ENCODE measurements around the gene CLK1.

Gene CLK1

DNA sequence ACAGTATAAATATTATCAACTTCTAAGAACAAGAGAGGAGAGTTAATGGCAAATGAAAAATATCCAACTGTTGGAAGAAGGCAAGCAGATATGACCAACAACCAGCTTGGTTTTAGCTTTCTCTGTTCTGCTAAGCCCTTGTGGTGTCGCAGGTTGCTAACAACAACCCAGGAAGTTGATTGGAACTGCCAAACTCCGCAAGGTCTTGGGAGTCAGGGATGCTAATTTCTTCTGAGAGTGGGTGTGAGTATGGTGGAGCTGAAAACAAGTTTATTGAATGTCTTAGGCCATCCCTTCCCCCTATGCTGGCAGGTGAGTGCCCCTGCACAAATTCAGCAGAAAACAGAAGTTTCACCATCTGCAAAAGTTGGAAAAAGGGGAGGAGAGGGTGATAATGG, 35.2 kb downstream of the CLK1 start:
- TF ChIP-seq, protein P1, sequence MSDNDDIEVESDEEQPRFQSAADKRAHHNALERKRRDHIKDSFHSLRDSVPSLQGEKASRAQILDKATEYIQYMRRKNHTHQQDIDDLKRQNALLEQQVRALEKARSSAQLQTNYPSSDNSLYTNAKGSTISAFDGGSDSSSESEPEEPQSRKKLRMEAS (IDR thresholded peaks at IDR 0.05), result no peak
- no peak for TF ChIP-seq TEAD4 (IDR thresholded peaks at IDR 0.05)
- no peak for TF ChIP-seq ZBTB7A (IDR thresholded peaks at IDR 0.05; ENCODE audit: low read depth)
- no peak for TF ChIP-seq TCF12 (IDR thresholded peaks at IDR 0.05; ENCODE audit: low read depth)
- no peak for TF ChIP-seq CEBPB (IDR thresholded peaks at IDR 0.05)

DNA sequence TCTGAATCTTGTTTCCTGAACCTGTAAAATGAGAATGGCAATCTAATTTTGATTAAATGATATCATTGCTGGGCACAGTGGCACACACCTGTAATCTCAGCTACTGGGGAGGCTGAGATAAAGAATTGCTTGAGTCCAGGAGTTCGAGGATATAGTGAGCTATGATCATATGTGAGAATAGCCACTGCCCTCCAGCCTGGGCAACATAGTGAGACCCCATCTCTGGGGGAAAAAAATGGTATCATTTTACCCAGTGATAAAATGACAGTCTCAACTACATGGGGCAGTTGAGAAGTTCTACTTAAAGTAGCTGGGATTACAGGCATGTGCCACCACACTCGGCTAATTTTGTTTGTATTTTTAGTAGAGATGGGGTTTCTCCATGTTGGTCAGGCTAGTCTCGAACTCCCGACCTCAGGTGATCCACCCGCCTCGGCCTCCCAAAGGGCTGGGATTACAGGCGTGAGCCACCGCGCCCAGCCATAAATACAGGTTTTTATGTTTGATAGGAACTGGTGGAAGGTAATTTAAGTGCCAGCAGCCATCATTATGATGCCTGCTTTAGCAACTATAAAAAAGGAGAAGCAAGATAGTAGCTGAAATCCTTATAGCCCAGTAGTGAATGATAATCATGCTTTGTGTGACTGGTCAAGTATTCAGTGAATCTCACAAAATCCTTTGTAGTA, 35.7 kb downstream of the CLK1 start:
- TF ChIP-seq, protein P2, sequence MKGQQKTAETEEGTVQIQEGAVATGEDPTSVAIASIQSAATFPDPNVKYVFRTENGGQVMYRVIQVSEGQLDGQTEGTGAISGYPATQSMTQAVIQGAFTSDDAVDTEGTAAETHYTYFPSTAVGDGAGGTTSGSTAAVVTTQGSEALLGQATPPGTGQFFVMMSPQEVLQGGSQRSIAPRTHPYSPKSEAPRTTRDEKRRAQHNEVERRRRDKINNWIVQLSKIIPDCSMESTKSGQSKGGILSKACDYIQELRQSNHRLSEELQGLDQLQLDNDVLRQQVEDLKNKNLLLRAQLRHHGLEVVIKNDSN (IDR thresholded peaks at IDR 0.05), result no peak
- TF ChIP-seq FOXM1 (IDR thresholded peaks at IDR 0.05; ENCODE audit: borderline replicate concordance, low read depth) (no peak), NFIC (IDR thresholded peaks at IDR 0.05) (no peak), EP300 (IDR thresholded peaks at IDR 0.05; ENCODE audit: borderline replicate concordance) (no peak), CEBPB (IDR thresholded peaks at IDR 0.05) (no peak), YY1 (IDR thresholded peaks at IDR 0.05; ENCODE audit: low read depth) (no peak), TAF1 (IDR thresholded peaks at IDR 0.05; ENCODE audit: low read depth) (no peak), TCF12 (IDR thresholded peaks at IDR 0.05; ENCODE audit: low read depth) (no peak), TEAD4 (IDR thresholded peaks at IDR 0.05) (no peak), EGR1 (IDR thresholded peaks at IDR 0.05) (no peak), RAD21 (IDR thresholded peaks at IDR 0.05; ENCODE audit: low read depth) (no peak), ZBTB7A (IDR thresholded peaks at IDR 0.05; ENCODE audit: low read depth) (no peak), CREB1 (IDR thresholded peaks at IDR 0.05; ENCODE audit: low read depth) (no peak)
- TF ChIP-seq, protein P1 (IDR thresholded peaks at IDR 0.05), result no peak
- TF ChIP-seq, protein P3, sequence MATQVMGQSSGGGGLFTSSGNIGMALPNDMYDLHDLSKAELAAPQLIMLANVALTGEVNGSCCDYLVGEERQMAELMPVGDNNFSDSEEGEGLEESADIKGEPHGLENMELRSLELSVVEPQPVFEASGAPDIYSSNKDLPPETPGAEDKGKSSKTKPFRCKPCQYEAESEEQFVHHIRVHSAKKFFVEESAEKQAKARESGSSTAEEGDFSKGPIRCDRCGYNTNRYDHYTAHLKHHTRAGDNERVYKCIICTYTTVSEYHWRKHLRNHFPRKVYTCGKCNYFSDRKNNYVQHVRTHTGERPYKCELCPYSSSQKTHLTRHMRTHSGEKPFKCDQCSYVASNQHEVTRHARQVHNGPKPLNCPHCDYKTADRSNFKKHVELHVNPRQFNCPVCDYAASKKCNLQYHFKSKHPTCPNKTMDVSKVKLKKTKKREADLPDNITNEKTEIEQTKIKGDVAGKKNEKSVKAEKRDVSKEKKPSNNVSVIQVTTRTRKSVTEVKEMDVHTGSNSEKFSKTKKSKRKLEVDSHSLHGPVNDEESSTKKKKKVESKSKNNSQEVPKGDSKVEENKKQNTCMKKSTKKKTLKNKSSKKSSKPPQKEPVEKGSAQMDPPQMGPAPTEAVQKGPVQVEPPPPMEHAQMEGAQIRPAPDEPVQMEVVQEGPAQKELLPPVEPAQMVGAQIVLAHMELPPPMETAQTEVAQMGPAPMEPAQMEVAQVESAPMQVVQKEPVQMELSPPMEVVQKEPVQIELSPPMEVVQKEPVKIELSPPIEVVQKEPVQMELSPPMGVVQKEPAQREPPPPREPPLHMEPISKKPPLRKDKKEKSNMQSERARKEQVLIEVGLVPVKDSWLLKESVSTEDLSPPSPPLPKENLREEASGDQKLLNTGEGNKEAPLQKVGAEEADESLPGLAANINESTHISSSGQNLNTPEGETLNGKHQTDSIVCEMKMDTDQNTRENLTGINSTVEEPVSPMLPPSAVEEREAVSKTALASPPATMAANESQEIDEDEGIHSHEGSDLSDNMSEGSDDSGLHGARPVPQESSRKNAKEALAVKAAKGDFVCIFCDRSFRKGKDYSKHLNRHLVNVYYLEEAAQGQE (IDR thresholded peaks at IDR 0.05; ENCODE audit: low read depth), result no peak

DNA sequence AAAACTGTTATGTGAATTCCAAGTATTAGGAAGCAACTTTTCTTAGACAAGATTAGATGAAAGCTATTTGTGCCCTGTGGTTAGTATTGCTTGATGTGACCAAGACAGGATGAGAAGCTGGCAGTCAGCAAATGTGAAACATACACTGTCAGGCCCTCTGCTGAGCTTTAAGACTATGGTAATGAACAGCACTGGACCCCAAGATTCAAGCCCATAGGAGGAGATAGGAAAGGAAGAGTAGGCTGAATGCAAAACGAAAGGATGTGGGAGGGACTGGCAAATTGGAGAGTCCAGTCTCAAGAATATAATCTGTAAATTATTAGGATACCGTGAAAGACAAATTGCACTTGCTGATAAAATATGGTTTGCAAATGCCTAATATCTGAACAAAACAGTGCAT, 36.4 kb downstream of the CLK1 start:
- no peak for TF ChIP-seq TAF1 (IDR thresholded peaks at IDR 0.05; ENCODE audit: low read depth)
- TF ChIP-seq, protein P1 (IDR thresholded peaks at IDR 0.05), result no peak
- TF ChIP-seq EP300 (IDR thresholded peaks at IDR 0.05; ENCODE audit: borderline replicate concordance), result no peak
- TF ChIP-seq RAD21 (IDR thresholded peaks at IDR 0.05; ENCODE audit: low read depth), result no peak
- TF ChIP-seq TEAD4 (IDR thresholded peaks at IDR 0.05), result no peak
- no peak for TF ChIP-seq EGR1 (IDR thresholded peaks at IDR 0.05)
- TF ChIP-seq, protein P3 (IDR thresholded peaks at IDR 0.05; ENCODE audit: low read depth), result no peak
- no peak for TF ChIP-seq ZBTB7A (IDR thresholded peaks at IDR 0.05; ENCODE audit: low read depth)
- no peak for TF ChIP-seq CREB1 (IDR thresholded peaks at IDR 0.05; ENCODE audit: low read depth)
- TF ChIP-seq NFIC (IDR thresholded peaks at IDR 0.05), result no peak
- no peak for TF ChIP-seq CEBPB (IDR thresholded peaks at IDR 0.05)
- no peak for TF ChIP-seq FOXM1 (IDR thresholded peaks at IDR 0.05; ENCODE audit: borderline replicate concordance, low read depth)
- TF ChIP-seq, protein P2 (IDR thresholded peaks at IDR 0.05), result no peak
- TF ChIP-seq TCF12 (IDR thresholded peaks at IDR 0.05; ENCODE audit: low read depth), result no peak
- TF ChIP-seq YY1 (IDR thresholded peaks at IDR 0.05; ENCODE audit: low read depth), result no peak

DNA sequence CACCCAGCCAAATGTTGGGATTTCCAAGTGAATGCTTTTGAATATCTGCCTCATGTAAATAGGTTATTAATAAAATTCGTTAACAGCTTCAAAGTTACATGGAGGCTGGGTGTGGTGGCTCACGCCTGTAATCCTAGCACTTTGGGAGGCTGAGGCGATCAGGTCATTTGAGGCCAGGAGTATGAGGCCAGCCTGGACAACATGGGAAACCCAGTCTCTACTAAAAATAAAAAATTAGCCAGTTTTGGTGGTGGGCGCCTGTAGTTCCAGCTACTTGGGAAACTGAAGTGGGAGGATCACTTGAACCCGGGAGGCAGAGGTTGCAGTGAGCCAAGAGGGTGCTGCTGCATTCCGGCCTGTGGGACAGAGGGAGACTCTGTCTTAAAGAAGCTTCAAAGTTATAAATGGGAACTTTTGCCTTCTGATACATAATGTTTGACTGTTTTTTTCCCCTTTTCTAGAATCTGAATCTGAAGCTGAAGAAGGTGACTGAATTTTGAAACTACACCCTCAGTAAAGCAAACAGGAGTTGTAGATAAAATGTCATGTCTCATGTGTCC, 42.7 kb downstream of the CLK1 start:
- TF ChIP-seq EP300 (IDR thresholded peaks at IDR 0.05; ENCODE audit: borderline replicate concordance) (no peak), CEBPB (IDR thresholded peaks at IDR 0.05) (no peak), RAD21 (IDR thresholded peaks at IDR 0.05; ENCODE audit: low read depth) (no peak), NFIC (IDR thresholded peaks at IDR 0.05) (no peak), EGR1 (IDR thresholded peaks at IDR 0.05) (no peak), TCF12 (IDR thresholded peaks at IDR 0.05; ENCODE audit: low read depth) (no peak), FOXM1 (IDR thresholded peaks at IDR 0.05; ENCODE audit: borderline replicate concordance, low read depth) (no peak), YY1 (IDR thresholded peaks at IDR 0.05; ENCODE audit: low read depth) (no peak), TEAD4 (IDR thresholded peaks at IDR 0.05) (no peak), TAF1 (IDR thresholded peaks at IDR 0.05; ENCODE audit: low read depth) (no peak)
- TF ChIP-seq, protein P2 (IDR thresholded peaks at IDR 0.05), result no peak
- TF ChIP-seq, protein P3 (IDR thresholded peaks at IDR 0.05; ENCODE audit: low read depth), result no peak
- TF ChIP-seq, protein P1 (IDR thresholded peaks at IDR 0.05), result no peak

Data from Ishikawa (cell line).